ENCODE measurements around the gene RPS18. TPM values are rescaled to one million over a fixed set of nuclear protein-coding genes. Genes with fewer than 3 reads are reported as not detected.

The RPS18 gene
- total and polyA plus RNA-seq, 9 of the 15 experiments (the other 6 are each of a cell fraction or from before 2014, with no cell fraction given) = 5,023 to 17,516 (median 8,131) TPM

- TF ChIP-seq POLR2G (IDR thresholded peaks at IDR 0.05; ENCODE audit: low read depth, low read length) (peak; percentile 98), SETDB1 (IDR thresholded peaks at IDR 0.05; ENCODE audit: low read length) (peak; percentile 73), ZNF507 (tag; conservative IDR thresholded peaks at IDR 0.05) (no peak), OTX1 (CRISPR knock-in tag; IDR thresholded peaks at IDR 0.05) (no peak; the same call in 1 of the 2 replicates), BHLHE40 (IDR thresholded peaks at IDR 0.05; ENCODE audit: low read length) (0 out of 2 replicates have a peak, but pooled peaks have one; percentile 11), NFE2L1 (tag; IDR thresholded peaks at IDR 0.05; ENCODE audit: borderline replicate concordance, low read depth) (no peak), USF1 (CRISPR knock-in tag; IDR thresholded peaks at IDR 0.05) (no peak), FUS (optimal IDR thresholded peaks at IDR 0.05; ENCODE audit: low read depth, low read length) (no peak), GATAD2B (IDR thresholded peaks at IDR 0.05; ENCODE audit: borderline replicate concordance) (peak; percentile 52; the same call in 1 of the 2 replicates), ZBTB2 (IDR thresholded peaks at IDR 0.05) (no peak), PYGO2 (tag; IDR thresholded peaks at IDR 0.05) (no peak; the same call in 1 of the 2 replicates), THAP12 (CRISPR knock-in tag; IDR thresholded peaks at IDR 0.05) (peak; percentile 93), ZNF384 (IDR thresholded peaks at IDR 0.05; ENCODE audit: low read depth, low read length) (no peak), NEUROD1 (IDR thresholded peaks at IDR 0.05; ENCODE audit: borderline replicate concordance, low read depth, low read length, partially characterized antibody) (peak; percentile 69), TEAD1 (CRISPR knock-in tag; IDR thresholded peaks at IDR 0.05) (peak; percentile 67 to 69; a peak in 2 of 4 replicates), PHF20 (IDR thresholded peaks at IDR 0.05; ENCODE audit: partially characterized antibody) (peak; percentile 92), ZNF668 (CRISPR knock-in tag; IDR thresholded peaks at IDR 0.05) (peak; percentile 10; the same call in 1 of the 2 replicates), ATF6 (CRISPR knock-in tag; IDR thresholded peaks at IDR 0.05) (no peak; the same call in none of the 2 replicates), ZNF584 (CRISPR knock-in tag; IDR thresholded peaks at IDR 0.05; ENCODE audit: low read depth) (peak; percentile 91), HDAC1 (IDR thresholded peaks at IDR 0.05) (peak; percentile 51 to 98; a peak in 3 of 4 replicates), FIP1L1 (IDR thresholded peaks at IDR 0.05; ENCODE audit: low read depth, low read length, poor library complexity, severe bottlenecking) (peak; percentile 60)
Measured at GRCh38 chr6:33271468-33272274, at the start of gene RPS18, which contains the start of gene VPS52 (continued).

Measured in K562 (cell line).